H1 (cell line): Measurements from ENCODE around the gene FBXL16. TPM values are rescaled to one million over a fixed set of nuclear protein-coding genes. Genes with fewer than 3 reads are reported as not detected.

Experiments
- KDM1A ChIP-seq: fragments of 200-600, 300-600 bp; sonication (generic); IDR thresholded peaks from 2 replicates; pipeline ENCODE4 v1.7.1; 2016; ENCODE audit warnings: mild to moderate bottlenecking, low read length, borderline replicate concordance
- MAX ChIP-seq: IDR thresholded peaks from 2 replicates; pipeline ENCODE4 v1.6.1; 2012; ENCODE audit warnings: inconsistent platforms
- POLR2AphosphoS5 ChIP-seq: IDR thresholded peaks from 2 replicates; pipeline ENCODE4 v1.6.1; 2011; ENCODE audit warnings: low read depth, low read length
- RNF2 ChIP-seq: fragments of 200-900, 300-1000 bp; sonication (generic); IDR thresholded peaks from 2 replicates; pipeline ENCODE4 v1.7.1; 2016; ENCODE audit warnings: borderline replicate concordance, low read depth, mild to moderate bottlenecking, antibody characterized with exemption, low read length; ENCODE audit not compliant: poor library complexity, severe bottlenecking; ENCODE audit errors: missing control alignments
- SRF ChIP-seq: IDR thresholded peaks from 2 replicates; pipeline ENCODE4 v1.6.1; 2011; ENCODE audit warnings: mild to moderate bottlenecking, low read depth, low read length, moderate library complexity
- polyA plus RNA-seq, 7 experiments: library from polyadenylated mRNA; depleted of rRNA in 3 of 7; stranded (reverse) in 5 of 7; unstranded in 2 of 7; fragments of >200 nt in 5 of 7; fragments of 200-250 nt in 2 of 7; gene quantifications; 1 replicate in 5 of 7; 2 replicates in 1 of 7; 4 replicates in 1 of 7; pipeline versions ENCODE4 v1.2.1 to v1.2.3, GENCODE V29; 2011 to 2013; ENCODE audit warnings: missing spikeins in 2 of 7, mixed read lengths in 2 of 7
- total RNA-seq: library from RNA; stranded (reverse); fragmentation: NEBNext Ultra II Directional; extraction: Animal tissue kit (Norgen Biotek cat#: 25700); gene quantifications from 2 replicates; pipeline ENCODE4 v1.2.1, GENCODE V29; 2021

FBXL16 gene
- total and polyA plus RNA-seq, 2 of the 8 experiments (the other 6 are each of a cell fraction or from before 2014, with no cell fraction given) = 12.5 to 12.8 TPM

GRCh38 chr16:662597-662996 lies 43.0 kb downstream of the FBXL16 start (continued):
- TF ChIP-seq RNF2 = no peak
- no peak for TF ChIP-seq SRF
- no peak for TF ChIP-seq MAX
- no peak for TF ChIP-seq POLR2AphosphoS5
- no peak for TF ChIP-seq KDM1A
